Activated CD8-positive, alpha-beta memory T cell treated with anti-CD3 and anti-CD28 coated beads for 36 hours (primary cell): ENCODE measurements around the gene S1PR3. TPM values are rescaled to one million over a fixed set of nuclear protein-coding genes. Genes with fewer than 3 reads are reported as not detected.
"Not testable (repeated sequence)": the region's sequence is repeated elsewhere in the genome, so short reads cannot be mapped to it uniquely, and the experiment has no call there.

Experiments
- CTCF ChIA-PET: fragments of 350-600 bp; sonication (Branson Sonifier 250); formaldehyde crosslinking; loops from one replicate; lab custom pipeline; 2021; ENCODE audit warnings: antibody characterized with exemption; lab: Charles Lee
- POLR2A ChIA-PET: fragments of 350-600 bp; sonication (Branson Sonifier 250); formaldehyde crosslinking; loops from one replicate; lab custom pipeline; 2021; ENCODE audit warnings: antibody characterized with exemption; lab: Charles Lee
- total RNA-seq, 2 experiments: library from RNA; stranded (reverse); gene quantifications; one replicate each; pipeline ENCODE4 v1.2.3, GENCODE V29; 2021

Gene S1PR3
- under 1 TPM; 0.59 to 0.67 TPM for total RNA-seq

DNA sequence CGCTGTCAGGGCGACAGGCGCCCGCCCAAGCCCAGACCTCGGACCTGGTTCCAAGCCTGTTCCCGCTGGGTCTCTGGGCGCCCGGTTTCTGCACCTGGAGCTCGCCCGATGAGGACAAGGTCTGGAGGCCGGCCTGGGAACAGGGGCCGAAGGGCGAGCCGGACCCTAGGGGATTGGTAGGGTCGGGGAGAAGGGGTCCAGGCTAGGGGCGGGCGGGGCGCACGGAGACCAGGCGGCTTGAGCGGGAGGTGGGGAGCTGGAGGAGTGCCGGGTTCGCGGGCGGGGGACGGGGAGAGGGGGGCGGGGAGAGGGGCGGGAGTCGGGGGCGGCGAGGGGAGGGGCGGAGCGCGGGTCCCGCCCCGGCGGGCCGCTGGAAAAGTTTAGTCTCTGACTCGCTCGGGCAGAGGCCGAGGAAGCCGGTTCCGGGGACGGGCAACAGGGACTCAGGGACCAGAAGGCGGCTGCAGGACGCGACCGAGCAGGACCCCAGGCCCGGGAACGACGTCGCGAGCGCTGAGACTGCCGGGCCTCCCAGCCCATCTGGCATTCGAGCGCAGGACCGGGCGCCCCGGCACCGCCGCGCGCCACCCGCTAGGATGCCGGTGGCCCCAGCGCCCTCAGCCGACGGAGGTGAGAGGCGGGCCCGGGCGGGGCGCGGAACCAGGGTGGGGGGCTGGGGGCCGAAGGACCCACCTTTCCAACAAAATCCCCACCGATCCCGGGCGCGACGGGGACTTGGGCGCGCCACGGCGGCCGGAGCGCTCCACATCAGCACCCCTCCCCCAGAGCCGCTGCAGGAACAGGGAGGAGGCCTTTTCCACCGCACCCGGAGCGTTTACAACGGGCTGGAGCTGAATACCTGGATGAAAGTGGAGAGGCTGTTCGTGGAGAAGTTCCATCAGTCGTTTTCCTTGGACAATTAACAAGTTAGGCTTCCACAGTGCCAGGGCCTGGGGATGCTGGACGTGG is at the start of gene S1PR3:
TSS of gene S1PR3 (plus strand) at position 403 of the 969 bp plus-strand sequence. CDS start 9,733 bp downstream, outside the sequence.
- ChIA-PET POLR2A (no interaction called here), CTCF (no interaction called here)

DNA sequence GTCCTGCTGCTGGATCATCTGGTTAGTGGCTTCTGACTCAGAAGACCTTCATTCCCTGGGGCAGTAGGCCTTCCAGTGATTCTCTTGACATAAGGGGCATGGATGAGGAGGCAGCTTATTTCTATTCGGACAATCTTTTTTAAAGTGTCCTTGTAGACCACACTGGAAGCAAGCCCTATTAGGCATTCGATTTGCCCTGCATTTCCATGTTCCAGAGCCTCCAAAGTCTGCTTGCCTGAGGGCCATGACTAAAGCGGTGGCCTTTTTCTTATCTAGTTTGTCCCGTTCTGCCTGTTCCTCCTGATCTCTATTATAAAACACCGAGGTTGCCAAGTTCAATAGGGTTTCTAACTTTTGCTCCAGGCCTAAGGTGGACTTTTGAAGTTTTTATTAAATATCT is 49.7 kb upstream of the S1PR3 start:
- CTCF ChIA-PET, POLR2A ChIA-PET: not testable (repeated sequence)

DNA sequence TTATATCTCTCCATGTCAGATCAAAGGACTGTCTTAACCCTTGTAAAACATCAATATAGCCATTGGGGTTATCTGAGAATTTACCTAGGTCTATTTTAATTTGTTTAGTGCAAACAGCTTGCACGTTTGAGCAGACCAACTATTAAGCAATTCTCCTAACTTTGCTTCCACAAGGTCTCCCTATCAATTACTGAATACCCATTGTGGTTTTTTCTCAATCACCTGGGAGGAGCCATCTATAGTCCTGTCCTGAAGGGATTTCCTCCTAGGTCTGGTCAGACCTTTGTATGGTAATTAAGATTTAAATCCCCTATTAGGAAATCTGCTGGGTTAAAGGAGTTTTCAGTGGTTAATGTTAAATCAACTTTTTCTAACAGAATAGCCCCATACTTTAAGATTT is 48.9 kb upstream of the S1PR3 start:
- ChIA-PET CTCF (no interaction called here), POLR2A (no interaction called here)

DNA sequence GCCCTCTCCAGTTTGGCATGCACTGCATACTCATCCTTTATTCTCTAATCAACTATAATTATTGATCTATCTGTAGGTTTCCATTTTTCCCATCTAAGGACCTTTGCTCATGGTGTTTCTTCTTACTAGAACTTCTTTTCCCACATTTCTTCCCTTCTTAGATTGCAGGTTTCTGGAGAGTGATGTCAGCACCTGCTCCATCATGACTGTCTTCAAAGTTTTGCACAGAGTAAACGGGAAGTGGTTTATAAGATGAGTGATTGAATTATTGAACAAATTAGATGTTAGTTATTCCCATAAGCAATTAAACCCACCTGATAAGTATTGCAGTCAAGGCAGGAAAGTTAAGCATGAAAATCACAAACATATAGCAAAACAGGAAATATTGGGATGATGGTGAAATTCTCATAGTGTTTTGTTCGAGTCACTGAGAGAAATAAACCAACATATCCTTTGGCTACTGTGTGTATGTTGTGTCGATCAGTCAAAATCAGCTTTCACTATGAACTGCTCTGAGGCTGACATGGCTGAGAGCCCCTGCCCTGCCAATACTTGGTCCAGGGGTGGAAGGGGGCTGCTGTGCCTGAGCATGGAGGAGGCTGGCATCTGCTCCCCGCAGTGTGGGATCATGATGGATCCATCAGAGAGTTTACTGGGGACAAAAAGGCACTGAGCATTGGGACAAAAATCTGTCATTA is 45.5 kb upstream of the S1PR3 start:
- ChIA-PET POLR2A (no interaction called here), CTCF (no interaction called here)

DNA sequence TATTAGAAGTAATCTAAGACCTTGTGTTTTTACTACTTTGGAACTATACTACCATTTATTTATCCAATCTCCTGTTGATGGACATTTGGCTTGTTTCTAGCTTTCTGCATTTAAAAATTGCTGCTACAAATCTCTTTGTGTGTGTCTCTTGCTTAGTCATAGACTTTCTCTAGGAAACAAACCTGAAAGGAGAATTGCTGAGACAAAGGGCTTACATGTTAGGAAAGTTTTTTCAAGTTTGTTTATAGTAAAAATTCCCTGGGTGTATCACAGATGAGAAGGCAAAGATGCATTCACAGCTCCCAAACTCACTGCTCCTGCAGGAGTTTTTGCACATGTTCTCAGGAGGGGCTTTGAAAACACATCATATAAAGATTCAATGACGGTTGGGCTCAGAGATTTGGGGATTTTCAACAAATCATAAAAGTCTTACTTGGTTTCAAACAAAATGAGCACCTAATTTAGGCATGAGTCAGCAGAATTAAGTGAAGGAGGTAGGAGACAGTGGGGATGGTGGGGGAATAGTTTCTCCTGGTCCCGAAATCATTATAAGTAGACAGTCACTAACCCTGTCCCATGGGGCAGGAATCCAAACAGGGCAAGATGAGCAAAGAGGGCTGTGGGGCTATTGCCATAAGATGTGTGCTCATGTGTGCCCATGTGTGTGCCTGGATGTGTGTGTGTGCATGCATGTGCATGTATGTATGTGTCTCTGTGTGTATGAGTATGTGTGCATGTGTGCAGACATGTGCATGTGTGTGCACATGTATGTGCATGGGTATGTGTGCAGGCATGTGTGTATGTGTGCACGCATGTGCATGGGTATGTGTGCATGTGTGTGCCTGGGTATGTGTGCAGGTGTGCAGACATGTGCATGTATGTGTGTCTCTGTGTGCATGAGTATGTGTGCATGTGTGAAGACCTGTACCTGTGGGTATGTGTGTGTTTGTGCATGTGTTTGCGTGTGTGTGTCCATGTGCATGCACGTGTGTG is 43.4 kb upstream of the S1PR3 start:
- ChIA-PET POLR2A (no interaction called here), CTCF (interaction anchor here (0.7 kb wide), 1 partner anchor 84 kb away, joined by 3 read pairs; no protein-coding TSS in a partner anchor)

DNA sequence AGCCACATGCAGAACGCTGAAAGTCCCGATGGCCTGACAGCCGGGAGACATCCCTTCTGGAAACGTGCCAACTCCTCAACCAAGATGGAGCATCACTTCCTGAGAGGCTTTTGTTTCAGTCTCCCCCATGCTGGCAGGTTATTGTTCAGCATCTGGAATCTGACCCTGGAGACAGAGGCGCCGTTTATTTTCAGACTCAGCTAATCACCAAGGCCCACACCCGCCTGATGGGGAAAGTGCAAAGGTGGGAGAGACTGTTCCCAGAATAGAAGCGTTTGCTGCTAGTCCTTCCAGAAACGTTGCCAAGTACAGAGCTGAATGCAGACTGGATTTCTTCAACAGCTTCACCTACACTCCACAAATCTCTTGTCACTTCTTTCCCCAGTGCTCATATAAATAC is 41.8 kb upstream of the S1PR3 start:
- POLR2A ChIA-PET = no interaction called here
- CTCF ChIA-PET = no interaction called here

DNA sequence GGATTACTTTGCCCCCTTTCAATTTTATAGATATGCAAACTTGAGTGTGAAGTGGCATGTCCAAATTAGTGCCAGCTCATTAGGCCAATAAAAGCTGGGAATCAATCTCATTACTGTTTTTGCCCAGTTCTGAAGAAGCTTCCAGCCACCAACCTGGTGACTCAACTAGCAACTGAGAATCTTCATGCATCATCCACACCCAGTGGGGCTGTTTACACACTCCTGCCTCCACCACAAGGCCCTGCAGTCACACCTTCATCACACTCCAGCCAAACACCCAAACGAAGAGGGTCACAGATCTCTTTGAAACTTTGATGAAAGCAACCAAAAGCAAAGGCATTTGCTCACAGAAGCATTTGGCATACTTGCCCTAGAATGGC is 41.3 kb upstream of the S1PR3 start:
- ChIA-PET POLR2A (no interaction called here), CTCF (no interaction called here)

DNA sequence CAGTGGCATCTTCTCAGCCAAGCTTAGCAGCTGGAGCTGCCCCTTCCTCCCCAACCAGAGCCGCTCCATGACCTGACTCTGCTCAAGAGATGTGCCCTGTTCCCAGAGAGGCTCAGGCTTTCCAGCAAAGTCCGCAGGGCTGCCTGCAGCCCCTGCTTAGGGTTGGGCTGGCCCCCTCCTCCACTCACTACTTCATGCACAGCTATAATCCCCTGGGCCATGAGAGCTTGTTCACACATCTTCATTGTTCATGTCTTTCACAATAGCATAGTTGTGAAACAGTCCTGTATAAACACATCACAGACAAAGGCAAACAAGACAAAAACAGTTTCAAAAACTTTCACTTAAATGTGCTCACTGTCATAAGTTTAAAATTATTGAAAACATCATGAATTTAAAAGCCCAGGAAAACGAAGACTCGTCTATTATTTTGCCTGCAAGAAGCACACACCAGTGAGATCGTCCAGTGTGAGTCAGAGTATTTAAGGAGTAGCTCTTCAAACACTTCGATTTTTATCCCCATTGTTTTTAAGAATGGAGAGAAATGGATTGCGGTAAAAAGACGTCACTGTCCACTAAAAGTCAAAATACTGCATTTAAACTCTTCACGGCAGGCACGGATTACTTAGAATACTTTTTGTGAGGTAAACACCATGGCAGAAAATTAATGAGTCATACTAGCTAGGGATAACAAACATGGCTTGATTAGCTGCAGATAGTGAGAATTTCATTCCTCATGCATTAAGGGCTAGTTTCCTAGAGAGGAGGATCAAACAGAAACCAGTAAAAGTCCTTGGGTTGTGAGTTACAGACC is 40.7 kb upstream of the S1PR3 start:
- ChIA-PET POLR2A (no interaction called here), CTCF (no interaction called here)

DNA sequence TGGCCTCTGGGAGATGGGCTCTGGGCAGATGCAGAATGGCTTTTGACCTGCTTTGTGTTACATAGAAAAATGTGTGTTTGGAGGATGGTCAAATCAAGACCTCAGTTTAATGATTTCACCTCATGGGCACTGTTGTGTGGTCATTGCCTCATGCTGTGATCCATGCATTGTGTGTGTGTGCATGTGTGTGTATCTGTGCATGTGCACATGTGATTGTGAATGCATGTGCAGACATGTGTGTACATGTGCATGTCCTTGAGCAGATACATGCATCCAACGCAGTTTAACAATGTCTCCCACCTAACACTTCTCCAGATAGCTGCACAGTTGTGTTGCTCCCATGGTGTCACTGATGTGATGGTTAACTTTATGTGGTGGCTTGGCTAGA is 40.1 kb upstream of the S1PR3 start:
- POLR2A ChIA-PET = no interaction called here
- CTCF ChIA-PET = no interaction called here

DNA sequence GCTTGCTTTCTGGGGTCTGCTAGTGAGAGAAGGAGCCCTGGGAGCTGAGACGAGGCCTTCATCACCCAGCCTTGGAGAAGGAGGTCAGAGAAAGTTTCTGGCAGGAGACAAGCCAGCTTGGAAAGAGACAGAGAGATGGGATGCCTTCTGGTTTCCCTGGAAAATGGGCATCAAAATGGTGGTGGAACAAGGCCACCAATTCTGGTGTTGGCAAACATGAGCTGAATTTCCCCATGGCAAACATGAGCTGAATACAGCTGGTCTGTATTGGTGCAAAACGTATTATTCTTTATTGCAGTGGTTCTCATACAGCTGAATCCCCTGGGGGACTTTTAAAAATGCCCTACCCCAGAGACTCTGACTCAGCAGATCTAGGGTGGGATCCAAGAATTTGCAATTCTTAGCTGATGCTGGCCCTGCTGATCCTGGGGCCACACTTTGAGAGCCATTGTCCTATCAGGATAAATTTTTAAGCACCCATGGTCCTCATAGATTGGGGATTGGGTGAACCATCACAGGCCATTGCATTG is 39.1 kb upstream of the S1PR3 start:
- POLR2A ChIA-PET = no interaction called here
- CTCF ChIA-PET = no interaction called here

DNA sequence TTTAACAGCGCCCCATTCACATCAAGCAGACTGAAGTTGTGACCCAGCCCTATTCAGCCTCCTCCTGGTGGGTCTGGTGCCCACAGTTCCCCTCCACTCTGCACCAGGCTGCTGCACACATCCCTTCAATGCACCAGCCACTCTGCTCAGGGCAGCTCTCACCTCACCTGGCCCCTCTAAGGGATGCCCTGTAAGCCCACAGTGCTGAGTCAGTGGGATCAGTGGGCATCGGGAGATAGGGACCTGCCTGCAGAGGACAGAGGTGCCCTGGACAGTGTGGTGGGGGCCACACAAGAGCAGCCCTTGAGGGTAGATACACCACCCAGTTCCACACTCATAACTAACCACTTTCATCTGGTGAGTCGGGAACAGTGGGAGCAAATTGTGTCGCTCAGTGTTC is 38.3 kb upstream of the S1PR3 start:
- ChIA-PET POLR2A (no interaction called here), CTCF (no interaction called here)

DNA sequence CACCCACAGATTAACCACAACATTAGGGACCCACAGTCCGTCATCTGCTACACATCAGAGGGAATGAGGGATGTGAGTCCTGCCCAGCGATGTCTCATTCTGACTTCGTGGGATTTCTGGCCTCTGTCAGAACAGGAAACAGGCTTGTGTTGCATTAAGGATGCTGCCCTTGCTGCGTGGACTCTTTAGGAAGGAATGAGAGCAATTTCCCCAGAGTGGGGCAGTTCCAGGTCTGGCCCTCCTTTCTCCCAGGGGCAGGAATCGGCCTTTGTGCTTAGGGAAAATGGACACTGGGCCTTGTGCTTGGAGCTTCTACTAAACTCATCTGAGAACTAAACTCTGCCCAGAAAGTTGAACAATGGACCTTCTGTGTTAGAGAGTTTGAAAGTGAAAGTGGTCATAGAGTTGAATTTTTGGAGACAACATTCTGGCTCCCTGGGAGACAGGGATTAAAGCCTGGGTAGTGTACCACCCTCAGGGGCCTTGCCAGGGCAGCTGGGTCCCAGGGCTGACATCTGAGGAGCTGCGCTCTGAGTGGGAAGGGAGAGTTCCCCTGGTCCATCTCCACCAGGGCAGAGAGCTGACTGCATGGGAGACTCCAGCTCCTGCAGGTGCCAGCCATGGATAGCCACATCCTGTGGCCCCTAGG is 37.8 kb upstream of the S1PR3 start:
- ChIA-PET CTCF (no interaction called here), POLR2A (no interaction called here)

DNA sequence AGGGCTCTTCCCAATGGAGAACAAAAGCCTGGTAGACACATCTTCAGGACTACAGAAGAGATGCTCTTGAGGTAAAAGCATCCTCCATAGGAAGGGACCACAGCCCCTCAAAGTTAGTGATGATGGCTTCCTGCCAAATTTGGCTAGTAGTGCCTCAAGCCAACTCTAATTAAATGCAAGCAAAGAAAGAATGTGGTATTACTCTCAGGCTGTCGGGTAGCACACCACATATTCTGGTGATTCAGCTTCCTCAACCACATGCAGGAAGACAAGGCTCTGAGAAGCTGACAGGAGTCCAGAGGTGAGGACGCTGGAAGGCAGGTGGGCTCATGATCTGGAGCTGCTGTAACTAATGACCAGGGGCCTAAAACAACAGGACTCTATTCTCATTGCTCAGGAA is 37.2 kb upstream of the S1PR3 start:
- ChIA-PET CTCF (no interaction called here), POLR2A (no interaction called here)

DNA sequence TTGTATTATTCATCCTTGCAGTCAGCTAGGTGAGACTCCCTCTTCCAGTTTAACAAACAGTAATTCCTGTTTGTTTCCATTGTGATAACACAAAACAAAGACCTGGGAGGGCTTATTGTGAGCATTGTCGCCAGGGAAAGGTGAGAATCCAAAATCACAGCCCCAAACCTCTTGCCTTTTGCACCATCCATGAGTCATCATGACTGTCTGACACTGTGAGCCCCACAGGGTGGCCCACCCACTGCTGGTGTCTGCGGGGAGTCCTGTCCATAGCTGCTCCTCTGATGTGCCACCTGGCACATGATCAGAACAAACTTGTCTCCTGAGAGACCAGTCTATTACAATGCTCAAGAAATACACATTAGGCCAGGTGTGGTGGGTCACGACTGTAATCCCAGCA is 33.7 kb upstream of the S1PR3 start:
- CTCF ChIA-PET = no interaction called here

DNA sequence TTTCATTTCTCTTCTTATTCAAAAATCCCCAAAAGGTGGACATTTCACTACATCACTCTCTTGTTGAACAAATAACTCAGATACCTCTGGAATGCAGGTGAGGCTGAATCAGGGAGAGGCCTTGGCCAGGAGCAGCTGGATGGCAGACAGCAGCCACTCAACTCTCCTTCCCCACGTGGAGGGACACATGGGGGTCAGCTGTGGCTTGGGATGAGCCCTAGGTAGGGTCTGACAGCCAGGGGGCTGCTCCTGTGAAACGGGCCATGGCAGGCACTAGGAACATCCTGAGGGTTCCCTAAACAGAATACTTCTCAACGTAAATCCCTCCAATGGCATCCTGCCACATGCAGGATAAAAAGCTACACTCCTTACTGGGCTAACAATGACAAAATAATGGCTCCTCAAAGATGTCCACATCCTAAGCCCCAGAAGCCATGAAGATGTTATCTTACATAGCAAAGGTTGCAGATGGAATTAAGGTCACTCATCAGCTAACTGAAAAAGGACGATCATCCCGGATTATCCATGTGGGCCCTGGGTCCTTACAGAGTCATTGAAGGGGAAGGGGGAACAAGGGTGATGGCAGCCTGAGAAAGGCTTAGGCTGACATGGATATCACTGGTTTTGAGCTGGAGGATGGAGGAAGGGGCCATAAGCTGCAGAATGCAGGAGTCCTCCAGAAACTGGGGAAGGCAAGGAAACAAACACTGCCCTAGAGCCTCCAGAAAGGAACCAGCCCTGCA is 31.4 kb upstream of the S1PR3 start:
- CTCF ChIA-PET = no interaction called here
- POLR2A ChIA-PET = no interaction called here

More for the DNA sequence above, 33.7 kb upstream of the S1PR3 start:
- POLR2A ChIA-PET = no interaction called here

DNA sequence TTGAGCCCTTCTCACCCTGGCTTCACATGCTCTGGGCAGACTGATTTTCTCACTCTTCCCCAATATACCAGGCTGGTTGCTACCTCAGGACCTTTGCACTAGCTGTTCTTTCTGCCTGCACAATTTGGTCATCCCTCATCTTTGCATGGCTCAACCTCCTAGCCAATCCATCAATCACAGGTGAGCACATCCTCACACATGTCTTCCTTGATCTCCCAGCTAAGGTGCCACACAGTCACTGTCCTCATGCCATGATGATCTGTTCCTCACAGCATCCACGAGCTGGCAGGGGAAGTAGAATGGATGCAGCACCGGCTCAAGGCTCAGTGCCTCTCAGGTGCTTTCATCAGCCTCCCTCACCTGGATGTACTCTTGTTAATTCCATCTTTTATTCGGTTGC is 30.6 kb upstream of the S1PR3 start:
- CTCF ChIA-PET = no interaction called here
- POLR2A ChIA-PET = no interaction called here

DNA sequence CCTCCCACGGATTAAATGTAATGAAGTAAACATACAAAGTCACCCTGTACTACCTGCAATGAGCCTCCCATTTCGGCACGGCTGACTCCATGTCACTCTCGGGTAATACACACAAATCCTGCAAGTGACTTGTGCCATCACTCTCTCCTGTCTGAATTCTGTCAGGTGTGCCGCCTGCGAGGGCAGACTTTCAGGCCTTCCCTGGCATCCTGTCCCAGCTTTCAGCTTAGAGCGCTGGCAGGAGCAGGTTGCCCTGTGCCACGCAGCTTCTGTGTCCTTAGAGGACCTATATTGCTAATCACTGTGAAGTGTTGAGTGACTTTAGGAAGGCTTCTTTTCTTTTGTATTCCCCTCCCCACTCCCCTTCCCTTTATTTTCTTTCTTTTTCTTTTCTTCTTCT is 25.8 kb upstream of the S1PR3 start:
- ChIA-PET CTCF (no interaction called here), POLR2A (no interaction called here)
